Natural killer cell (primary cell): Measurements from ENCODE around the gene NEDD4L. TPM values are rescaled to one million over a fixed set of nuclear protein-coding genes. Genes with fewer than 3 reads are reported as not detected.

ENCODE experiments used
- ATAC-seq, 3 donors: fragments of 150-1000 bp in 2 of 3; fragments of 200-7000 bp in 1 of 3; cut with Tn5 transposase; 1 replicate in 1 of 3; 2 replicates in 2 of 3; pipeline ENCODE4 v1.10.0; 2021; ENCODE audit warnings: mild to moderate bottlenecking in 2 of 3, moderate library complexity in 2 of 3
- DNase-seq, 2 donors: peaks; one replicate each; pipeline versions ENCODE4 v3.0.0 to v3.0.0-alpha.2; 2013 to 2021; ENCODE audit warnings: mixed read lengths in 1 of 2
- H3K27ac ChIP-seq: one replicate; pipeline ENCODE4 v1.5.1; 2013; ENCODE audit warnings: mild to moderate bottlenecking, low read length
- H3K27me3 ChIP-seq: one replicate; pipeline ENCODE4 v1.6.1; 2013; ENCODE audit warnings: low read length; ENCODE audit not compliant: control insufficient read depth, insufficient read depth
- H3K36me3 ChIP-seq: one replicate; pipeline ENCODE4 v1.6.1; 2013; ENCODE audit warnings: low read length; ENCODE audit not compliant: control insufficient read depth, insufficient read depth
- H3K4me1 ChIP-seq: one replicate; pipeline ENCODE4 v1.6.1; 2013; ENCODE audit warnings: low read length; ENCODE audit not compliant: control insufficient read depth, insufficient read depth
- H3K4me3 ChIP-seq: one replicate; pipeline ENCODE4 v1.5.1; 2013; ENCODE audit warnings: low read length
- H3K9me3 ChIP-seq: one replicate; pipeline ENCODE4 v1.6.1; 2013; ENCODE audit warnings: low read length; ENCODE audit not compliant: control insufficient read depth, insufficient read depth
- H3K27ac Mint-ChIP-seq, 2 donors: one replicate each; pipeline ENCODE4 v1.8.0; 2022; ENCODE audit warnings: mild to moderate bottlenecking in 2 of 2, mixed read lengths in 2 of 2, moderate library complexity in 1 of 2
- H3K27me3 Mint-ChIP-seq, 2 donors: one replicate each; pipeline ENCODE4 v1.8.0; 2022; ENCODE audit warnings: low read depth in 2 of 2, mixed read lengths in 2 of 2
- H3K36me3 Mint-ChIP-seq: one replicate; pipeline ENCODE4 v1.8.0; 2022; ENCODE audit warnings: mixed read lengths
- H3K4me1 Mint-ChIP-seq, 2 donors: one replicate each; pipeline ENCODE4 v1.8.0; 2022; ENCODE audit warnings: mixed read lengths in 2 of 2
- H3K4me3 Mint-ChIP-seq: one replicate; pipeline ENCODE4 v1.8.0; 2022; ENCODE audit warnings: mild to moderate bottlenecking, moderate library complexity, mixed read lengths
- H3K9me3 Mint-ChIP-seq, 2 donors: one replicate each; pipeline ENCODE4 v1.8.0; 2022; ENCODE audit warnings: mixed read lengths in 2 of 2
- WGBS: methylation state at CpG from one replicate; pipeline ENCODE4 v1.1.7; 2013; ENCODE audit warnings: missing lambda C conversion rate; ENCODE audit not compliant: insufficient coverage; 5-methylcytosine and 5-hydroxymethylcytosine counted together
- intact Hi-C: fragments of 100-400 bp; cut with micrococcal nuclease; formaldehyde crosslinking; loops from one replicate; pipeline ENCODE4 v1.14.2; 2022
- total RNA-seq, 4 donors: library from RNA; stranded (reverse); fragments of 120-200 nt in 1 of 4; gene quantifications; one replicate each; pipeline versions ENCODE4 v1.2.3 to v1.2.4, GENCODE V29; 2013 to 2022
- TF ChIP-seq, protein P1 (sequence below): fragments of 200-600 bp; IDR thresholded peaks from one replicate; pipeline ENCODE4 v1.8.0; 2022; ENCODE audit warnings: antibody characterized with exemption

Gene NEDD4L
- total RNA-seq, 3 donors from 2014 or later (not counting 1 experiment from before 2014, with no cell fraction given), result 3.4 to 15.3 (median 14.3) TPM

DNA sequence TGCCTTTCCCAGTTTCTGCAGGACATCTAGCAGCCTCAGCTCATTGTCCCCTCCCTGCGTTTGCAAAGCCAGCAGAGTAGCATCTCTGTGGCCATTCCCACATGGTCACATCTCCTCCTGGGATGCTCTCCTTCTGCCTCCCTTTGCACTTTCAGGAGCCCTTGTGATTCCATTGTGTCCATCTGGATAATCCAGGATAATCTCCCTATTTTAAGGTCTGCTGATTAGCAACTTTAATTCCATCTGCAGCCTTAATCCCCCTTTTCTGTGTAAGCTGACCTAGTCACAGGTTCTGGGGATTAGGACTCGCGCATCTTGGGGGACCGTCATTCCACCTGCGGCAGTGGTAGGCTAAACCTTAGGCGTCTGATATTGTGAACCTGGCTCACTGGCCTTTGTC, 70.7 kb downstream of the NEDD4L start:
- intact Hi-C loops, result no loop called here
- H3K4me3 Mint-ChIP-seq, result no peak overlapping the region
- Histone ChIP-seq H3K27me3 (no peaks in the 10 kb centered on the region), H3K27ac (no peak overlapping the region), H3K9me3 (no peaks in the 10 kb centered on the region), H3K4me3 (no peak overlapping the region), H3K4me1 (no peaks in the 10 kb centered on the region), H3K36me3 (no peaks in the 10 kb centered on the region)
- TF ChIP-seq, protein P1, sequence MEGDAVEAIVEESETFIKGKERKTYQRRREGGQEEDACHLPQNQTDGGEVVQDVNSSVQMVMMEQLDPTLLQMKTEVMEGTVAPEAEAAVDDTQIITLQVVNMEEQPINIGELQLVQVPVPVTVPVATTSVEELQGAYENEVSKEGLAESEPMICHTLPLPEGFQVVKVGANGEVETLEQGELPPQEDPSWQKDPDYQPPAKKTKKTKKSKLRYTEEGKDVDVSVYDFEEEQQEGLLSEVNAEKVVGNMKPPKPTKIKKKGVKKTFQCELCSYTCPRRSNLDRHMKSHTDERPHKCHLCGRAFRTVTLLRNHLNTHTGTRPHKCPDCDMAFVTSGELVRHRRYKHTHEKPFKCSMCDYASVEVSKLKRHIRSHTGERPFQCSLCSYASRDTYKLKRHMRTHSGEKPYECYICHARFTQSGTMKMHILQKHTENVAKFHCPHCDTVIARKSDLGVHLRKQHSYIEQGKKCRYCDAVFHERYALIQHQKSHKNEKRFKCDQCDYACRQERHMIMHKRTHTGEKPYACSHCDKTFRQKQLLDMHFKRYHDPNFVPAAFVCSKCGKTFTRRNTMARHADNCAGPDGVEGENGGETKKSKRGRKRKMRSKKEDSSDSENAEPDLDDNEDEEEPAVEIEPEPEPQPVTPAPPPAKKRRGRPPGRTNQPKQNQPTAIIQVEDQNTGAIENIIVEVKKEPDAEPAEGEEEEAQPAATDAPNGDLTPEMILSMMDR, result no peak
- H3K27me3 Mint-ChIP-seq, result no peaks in the 10 kb centered on the region
- no peaks in the 10 kb centered on the region for H3K36me3 Mint-ChIP-seq
- DNase-seq (no peak), ATAC-seq (no peak)
- H3K4me1 Mint-ChIP-seq, result peaks cover 5% of the 10 kb centered on the region in 2 donors
- no peaks in the 10 kb centered on the region for H3K9me3 Mint-ChIP-seq
- no peak overlapping the region for H3K27ac Mint-ChIP-seq
- 97% methylated on average over 6 of the region's 6 CpGs for WGBS

DNA sequence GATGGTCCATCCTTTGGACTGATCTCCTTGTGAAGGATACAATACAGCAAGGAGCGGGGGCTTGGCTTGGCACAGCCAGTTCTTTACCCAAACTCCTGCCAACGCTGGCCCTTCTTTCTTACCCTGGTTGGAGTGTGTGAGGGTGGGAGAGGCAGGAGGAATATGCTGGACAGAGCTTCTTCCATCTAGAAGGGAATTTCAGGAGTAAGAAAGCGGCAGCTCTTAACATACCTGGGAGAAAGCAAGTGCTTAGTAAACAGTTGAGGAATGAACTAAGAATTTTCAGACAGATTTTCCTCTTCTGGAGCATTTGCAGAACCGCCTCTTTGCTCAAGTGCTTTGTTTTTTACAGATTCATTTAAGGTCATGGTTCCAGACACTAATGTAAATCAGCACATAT, 72.8 kb downstream of the NEDD4L start:
- DNase-seq, result no peak
- Mint-ChIP-seq H3K9me3 (no peaks in the 10 kb centered on the region), H3K27ac (no peak overlapping the region), H3K27me3 (no peaks in the 10 kb centered on the region), H3K36me3 (no peaks in the 10 kb centered on the region), H3K4me3 (no peak overlapping the region), H3K4me1 (peaks cover 5% of the 10 kb centered on the region in 2 donors)
- no peaks in the 10 kb centered on the region for H3K4me1 ChIP-seq
- 92% methylated on average over 3 of the region's 4 CpGs for whole genome bisulfite sequencing
- no peaks in the 10 kb centered on the region for H3K9me3 ChIP-seq
- TF ChIP-seq, protein P1, result no peak
- no peaks in the 10 kb centered on the region for H3K36me3 ChIP-seq
- no peak for ATAC-seq
- no peak overlapping the region for H3K4me3 ChIP-seq
- intact Hi-C loops, result no loop called here
- H3K27ac ChIP-seq, result no peak overlapping the region
- no peaks in the 10 kb centered on the region for H3K27me3 ChIP-seq

DNA sequence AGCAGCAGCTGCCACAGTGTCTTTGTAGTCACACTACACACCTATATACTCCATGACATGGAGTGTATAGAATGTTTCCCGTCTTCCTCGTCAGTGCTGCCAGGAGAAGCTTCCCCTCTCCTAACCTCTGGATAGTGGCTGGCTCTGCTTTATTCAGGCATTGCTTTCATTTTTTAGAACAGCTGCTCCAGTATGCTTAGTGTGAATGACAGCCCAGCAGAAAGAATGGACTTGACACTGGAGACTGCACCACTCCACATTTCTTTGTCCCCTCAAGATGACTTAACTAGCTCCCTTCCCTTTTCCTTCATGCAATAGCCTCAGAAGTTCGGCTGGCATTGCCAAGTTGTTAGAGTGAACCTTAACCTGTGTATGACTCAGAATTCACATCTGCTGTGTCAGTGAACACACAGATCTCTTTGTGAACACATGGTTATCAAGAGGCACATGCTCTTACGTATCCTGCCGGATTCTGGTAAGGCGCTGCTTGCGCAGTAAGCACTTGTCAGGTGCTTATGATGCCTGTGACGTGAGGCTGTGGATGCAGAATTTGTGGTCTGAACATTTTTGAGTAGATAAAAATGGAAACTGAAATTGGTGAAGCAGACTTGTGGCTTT, 73.9 kb downstream of the NEDD4L start:
- Histone ChIP-seq H3K27ac (no peak overlapping the region), H3K36me3 (no peaks in the 10 kb centered on the region), H3K4me3 (no peak overlapping the region), H3K27me3 (no peaks in the 10 kb centered on the region), H3K4me1 (no peaks in the 10 kb centered on the region), H3K9me3 (no peaks in the 10 kb centered on the region)
- Mint-ChIP-seq H3K4me1 (peaks cover 5% of the 10 kb centered on the region in 2 donors), H3K36me3 (no peaks in the 10 kb centered on the region), H3K27me3 (no peaks in the 10 kb centered on the region), H3K4me3 (no peak overlapping the region), H3K9me3 (no peaks in the 10 kb centered on the region), H3K27ac (no peak overlapping the region)
- no peak for ATAC-seq
- intact Hi-C loops, result no loop called here
- TF ChIP-seq, protein P1, result no peak
- WGBS, result 74% methylated on average over 8 of the region's 8 CpGs
- no peak for DNase-seq

DNA sequence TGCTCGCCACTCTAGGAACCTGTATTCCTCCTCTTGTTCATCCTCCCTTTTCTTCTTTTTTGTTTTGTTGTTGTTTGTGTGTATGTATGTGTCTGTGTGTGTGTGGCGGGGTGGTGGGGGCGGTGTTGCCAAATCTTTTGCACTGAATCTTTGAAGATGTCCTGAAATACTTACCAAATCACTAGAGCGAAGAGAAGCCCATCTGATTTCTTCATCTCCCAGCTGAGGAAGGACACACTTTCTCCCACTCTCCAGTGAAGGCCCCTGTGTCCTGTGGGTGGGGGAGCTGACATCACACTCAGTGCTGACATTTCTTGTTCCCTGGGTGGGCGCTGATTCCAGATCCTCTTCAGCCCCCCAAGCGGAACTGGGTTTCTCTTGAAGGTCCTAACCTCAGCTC, 74.5 kb downstream of the NEDD4L start:
- H3K4me3 ChIP-seq, result no peak overlapping the region
- H3K27ac Mint-ChIP-seq, result no peak overlapping the region
- H3K4me1 Mint-ChIP-seq, result no peaks in the 10 kb centered on the region
- H3K9me3 Mint-ChIP-seq, result no peaks in the 10 kb centered on the region
- no peaks in the 10 kb centered on the region for H3K27me3 Mint-ChIP-seq
- H3K27me3 ChIP-seq, result no peaks in the 10 kb centered on the region
- H3K4me1 ChIP-seq, result no peaks in the 10 kb centered on the region
- H3K27ac ChIP-seq, result no peak overlapping the region
- ATAC-seq, result no peak
- H3K36me3 ChIP-seq, result no peaks in the 10 kb centered on the region
- H3K36me3 Mint-ChIP-seq, result no peaks in the 10 kb centered on the region
- no peaks in the 10 kb centered on the region for H3K9me3 ChIP-seq
- TF ChIP-seq, protein P1, result no peak
- no peak for DNase-seq
- intact Hi-C loops, result no loop called here
- H3K4me3 Mint-ChIP-seq, result no peak overlapping the region
- 93% methylated on average over 3 of the region's 6 CpGs for WGBS
